ENCODE data around the gene PFKFB2.
A peak's percentile ranks its signal among the peaks of the same experiment; 100 is the strongest.

Gene PFKFB2

DNA sequence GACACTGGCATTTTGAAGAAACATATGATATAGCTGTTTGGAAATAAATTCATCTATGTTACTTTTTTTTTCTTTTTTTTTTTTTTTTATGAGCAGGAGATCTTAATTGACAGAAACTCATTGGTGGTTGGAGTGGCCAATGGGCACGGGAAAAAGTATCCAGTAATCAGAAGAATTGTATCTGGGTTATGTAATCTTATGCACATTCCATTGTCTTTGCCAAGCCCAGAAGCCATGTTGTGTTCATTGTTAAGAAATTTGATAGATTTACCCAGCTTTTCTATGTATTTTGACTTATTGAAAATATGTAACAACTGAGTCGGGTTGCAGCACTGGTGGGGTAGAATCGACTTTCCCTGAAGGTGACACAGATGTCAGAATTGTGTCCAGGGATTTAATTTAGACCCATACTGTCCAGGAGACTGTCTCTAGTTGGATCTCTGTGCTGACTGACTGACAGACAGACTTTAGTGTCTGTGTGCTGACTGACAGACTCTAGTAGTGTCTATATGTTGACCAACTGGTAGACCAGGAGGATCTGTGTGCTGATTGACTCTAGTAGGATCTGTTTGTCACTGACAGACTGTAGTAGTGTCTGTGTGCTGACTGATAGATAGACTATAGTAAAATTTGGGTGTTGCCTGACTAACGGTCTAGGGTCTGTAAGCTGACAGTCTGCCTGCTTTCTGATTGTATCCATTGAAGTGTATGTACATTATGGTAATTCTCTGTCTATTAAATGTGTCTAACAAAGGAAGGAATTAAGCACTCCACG, 23.3 kb downstream of the PFKFB2 start:
- TF ChIP-seq ZFX (IDR thresholded peaks at IDR 0.05) = no peak
- TF ChIP-seq, protein P1, sequence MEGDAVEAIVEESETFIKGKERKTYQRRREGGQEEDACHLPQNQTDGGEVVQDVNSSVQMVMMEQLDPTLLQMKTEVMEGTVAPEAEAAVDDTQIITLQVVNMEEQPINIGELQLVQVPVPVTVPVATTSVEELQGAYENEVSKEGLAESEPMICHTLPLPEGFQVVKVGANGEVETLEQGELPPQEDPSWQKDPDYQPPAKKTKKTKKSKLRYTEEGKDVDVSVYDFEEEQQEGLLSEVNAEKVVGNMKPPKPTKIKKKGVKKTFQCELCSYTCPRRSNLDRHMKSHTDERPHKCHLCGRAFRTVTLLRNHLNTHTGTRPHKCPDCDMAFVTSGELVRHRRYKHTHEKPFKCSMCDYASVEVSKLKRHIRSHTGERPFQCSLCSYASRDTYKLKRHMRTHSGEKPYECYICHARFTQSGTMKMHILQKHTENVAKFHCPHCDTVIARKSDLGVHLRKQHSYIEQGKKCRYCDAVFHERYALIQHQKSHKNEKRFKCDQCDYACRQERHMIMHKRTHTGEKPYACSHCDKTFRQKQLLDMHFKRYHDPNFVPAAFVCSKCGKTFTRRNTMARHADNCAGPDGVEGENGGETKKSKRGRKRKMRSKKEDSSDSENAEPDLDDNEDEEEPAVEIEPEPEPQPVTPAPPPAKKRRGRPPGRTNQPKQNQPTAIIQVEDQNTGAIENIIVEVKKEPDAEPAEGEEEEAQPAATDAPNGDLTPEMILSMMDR (conservative IDR thresholded peaks at IDR 0.05) = no peak
- H3K27ac ChIP-seq = no peak overlapping the region

DNA sequence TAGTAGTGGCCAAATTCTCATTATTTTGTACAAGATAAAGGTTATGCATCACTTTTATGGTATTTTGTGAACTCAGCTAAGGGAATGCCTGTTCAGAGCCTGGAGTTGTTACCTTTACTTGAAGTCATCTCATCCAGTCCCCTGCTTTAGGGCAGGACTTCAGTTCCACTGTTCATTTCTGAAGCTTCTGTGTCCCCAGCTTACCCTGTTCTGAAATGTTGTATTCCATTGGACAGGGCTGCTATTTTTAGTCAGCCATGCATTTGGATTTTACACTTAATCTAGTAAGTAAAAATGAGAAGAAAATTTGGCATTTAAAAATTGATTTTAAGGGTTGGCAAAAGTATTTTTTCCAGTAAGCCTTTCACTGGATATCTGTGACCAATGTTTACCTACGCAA, 23.9 kb downstream of the PFKFB2 start:
- TF ChIP-seq, protein P1 (conservative IDR thresholded peaks at IDR 0.05) = no peak
- no peak for TF ChIP-seq ZFX (IDR thresholded peaks at IDR 0.05)
- H3K27ac ChIP-seq = no peak overlapping the region

DNA sequence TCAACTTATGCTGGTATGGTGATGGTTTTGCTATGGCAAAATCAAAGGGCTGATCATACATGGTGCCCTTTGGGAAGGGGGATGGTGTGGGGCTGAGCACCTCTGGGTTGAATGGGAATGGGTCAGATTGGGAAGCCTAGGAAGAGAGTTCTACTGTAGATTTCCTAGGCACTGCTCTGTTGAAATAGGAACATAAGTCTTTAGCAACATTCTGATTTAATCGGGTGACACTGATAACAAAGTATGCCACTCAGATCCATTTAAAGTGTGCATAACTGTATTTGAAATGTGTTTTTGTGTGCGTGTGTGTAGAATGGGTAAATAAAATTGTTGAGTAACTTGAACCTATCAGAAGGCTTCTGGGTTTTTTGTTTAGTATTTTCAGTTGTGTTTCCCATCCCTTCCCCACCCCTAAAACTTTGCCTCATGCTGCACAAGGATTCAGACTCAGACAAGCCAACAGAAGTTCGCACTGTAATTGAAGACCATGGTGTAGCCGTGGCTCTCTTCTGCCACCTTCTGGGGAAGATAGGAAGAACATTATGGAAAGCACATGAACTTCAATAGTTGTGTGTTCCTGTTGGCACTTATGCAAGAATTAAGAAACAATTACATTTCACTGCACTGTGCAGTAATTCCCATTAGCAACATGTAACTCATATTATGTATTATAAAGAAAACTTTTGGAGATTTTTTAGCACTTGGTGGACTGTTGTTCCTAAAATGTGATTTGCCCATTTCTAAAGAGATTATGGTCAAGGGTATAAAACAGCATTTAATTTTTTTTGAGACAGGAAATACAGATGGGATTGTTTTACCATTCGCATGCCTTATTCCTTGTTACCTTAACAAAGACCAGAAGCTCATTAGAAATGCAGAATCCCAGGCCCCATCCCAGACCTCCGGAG, 24.6 kb downstream of the PFKFB2 start:
- H3K27ac ChIP-seq = no peak overlapping the region
- TF ChIP-seq ZFX (IDR thresholded peaks at IDR 0.05) = no peak
- TF ChIP-seq, protein P1 (conservative IDR thresholded peaks at IDR 0.05) = peak; percentile 98

DNA sequence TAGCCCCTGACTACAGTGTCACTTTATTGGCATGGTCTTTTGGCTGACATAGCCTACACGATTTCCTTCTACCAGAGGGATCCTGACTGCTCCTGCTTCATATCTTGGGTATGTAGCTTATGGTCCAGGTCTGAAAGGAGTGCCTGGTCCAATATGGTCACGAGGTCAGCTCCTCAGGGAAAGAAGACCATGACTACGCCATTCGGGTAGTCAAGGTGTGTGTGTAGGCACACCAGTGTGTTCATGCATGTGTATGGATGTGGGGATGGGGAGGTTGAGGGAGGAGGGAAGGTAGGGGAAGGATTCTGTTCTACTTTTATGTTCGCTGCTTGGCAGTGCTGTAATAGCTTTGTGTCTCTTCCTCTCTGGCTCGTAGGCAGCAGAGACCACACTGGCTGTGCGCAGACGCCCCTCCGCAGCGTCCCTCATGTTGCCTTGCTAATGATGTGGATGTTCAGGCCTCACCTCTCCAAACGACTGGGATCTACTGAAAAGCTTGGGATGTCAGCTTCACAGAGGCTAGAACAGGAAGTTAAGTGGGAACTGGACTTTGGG, 25.6 kb downstream of the PFKFB2 start:
- H3K27ac ChIP-seq = no peak overlapping the region
- no peak for TF ChIP-seq ZFX (IDR thresholded peaks at IDR 0.05)
- TF ChIP-seq, protein P1 (conservative IDR thresholded peaks at IDR 0.05) = no peak

DNA sequence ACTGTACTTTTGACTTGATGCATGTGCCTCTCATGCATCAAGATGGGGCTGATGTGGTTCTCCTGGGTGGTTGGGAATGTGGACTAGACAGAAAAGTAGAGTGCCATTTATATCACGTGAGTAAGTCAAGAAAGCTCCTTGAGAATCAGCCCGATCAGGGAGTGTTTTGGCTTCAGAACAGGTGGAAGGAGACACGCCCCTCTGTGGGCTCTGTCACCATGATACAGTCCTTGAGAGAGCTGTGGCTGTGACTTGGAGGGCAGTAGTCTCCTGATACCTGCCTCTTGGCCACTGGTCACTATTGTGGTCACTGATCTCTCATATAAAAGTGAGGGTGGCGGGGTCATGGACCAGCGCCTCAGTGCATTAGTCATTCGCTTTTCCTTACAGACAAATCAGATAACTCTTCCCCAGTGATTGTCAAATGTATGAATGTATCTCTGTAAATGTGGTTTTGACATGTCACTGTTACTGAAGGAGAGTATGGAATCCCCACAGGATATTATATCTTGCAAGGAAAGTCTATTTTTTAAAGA, 26.7 kb downstream of the PFKFB2 start:
- no peak overlapping the region for H3K27ac ChIP-seq
- TF ChIP-seq, protein P1 (conservative IDR thresholded peaks at IDR 0.05) = no peak
- no peak for TF ChIP-seq ZFX (IDR thresholded peaks at IDR 0.05)

DNA sequence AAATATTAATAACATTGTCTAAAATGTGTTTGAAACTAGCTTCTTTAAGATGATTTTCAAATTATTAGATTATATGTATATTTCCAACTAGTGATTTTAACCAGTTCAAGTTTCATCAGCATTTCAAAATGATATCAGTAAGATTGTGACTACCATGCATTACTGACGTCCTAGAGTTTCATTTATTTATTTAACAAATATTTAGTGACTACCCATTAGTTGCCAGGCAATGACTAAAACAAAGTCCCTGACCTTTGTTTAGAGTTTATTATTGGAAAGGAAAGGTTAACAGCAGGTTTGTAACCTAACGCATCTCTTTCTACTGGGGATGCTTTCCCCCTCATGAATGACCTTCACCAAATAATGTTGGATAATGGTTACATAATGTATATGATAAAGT, 28.0 kb downstream of the PFKFB2 start:
- no peak overlapping the region for H3K27ac ChIP-seq
- TF ChIP-seq, protein P1 (conservative IDR thresholded peaks at IDR 0.05) = no peak
- TF ChIP-seq ZFX (IDR thresholded peaks at IDR 0.05) = no peak

Measured in C4-2B (cell line).